CD4-positive, alpha-beta T cell treated with Interferon gamma for 1 hour (primary cell): Measurements from ENCODE around the gene PPP1R3E.
"Not testable (repeated sequence)": the region's sequence is repeated elsewhere in the genome, so short reads cannot be mapped to it uniquely, and the experiment has no call there.

Experiments used
- DNase-seq: peaks from one replicate; pipeline ENCODE4 v3.0.0-alpha.2; 2020

Gene PPP1R3E, protein sequence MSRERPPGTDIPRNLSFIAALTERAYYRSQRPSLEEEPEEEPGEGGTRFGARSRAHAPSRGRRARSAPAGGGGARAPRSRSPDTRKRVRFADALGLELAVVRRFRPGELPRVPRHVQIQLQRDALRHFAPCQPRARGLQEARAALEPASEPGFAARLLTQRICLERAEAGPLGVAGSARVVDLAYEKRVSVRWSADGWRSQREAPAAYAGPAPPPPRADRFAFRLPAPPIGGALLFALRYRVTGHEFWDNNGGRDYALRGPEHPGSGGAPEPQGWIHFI

DNA sequence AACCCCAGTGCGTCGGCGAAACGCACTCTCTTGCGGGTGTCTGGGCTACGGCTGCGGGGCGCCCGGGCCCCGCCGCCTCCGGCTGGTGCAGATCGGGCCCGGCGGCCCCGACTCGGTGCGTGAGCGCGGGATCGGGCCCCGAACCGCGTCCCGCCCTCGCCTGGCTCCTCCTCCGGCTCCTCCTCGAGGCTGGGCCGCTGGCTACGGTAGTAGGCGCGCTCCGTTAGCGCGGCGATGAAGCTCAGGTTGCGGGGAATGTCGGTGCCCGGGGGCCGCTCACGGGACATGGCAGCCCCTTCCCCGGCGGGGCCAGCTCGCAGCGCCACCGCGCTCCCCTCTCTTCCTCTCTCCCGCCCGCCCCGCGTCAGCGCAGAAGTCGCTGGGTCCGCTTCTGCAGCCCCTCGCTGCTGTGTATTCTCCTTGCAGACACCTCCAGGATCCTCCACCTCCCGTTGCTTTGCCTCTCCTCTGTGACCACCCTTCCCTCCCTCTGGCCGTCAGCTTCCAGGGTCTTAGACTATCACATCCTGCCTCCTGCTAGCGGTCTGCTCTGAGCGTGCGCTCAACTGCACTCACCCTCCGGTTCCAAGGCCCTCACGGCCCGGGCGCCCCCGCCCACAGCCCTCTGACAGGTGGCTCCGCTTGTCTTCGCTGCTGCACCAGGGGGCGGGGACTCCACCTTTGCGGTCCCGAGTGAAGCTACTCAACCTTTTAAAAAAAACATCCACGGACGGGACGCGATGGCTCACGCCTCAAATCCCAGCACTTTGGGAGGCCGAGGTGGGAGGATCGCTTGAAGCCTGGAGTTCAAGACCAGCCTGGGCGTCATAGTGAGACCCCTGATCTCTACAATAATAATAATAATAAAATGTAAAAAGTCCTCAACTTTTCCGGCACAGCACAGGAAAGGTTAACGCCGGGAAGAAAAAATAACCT is at the start of gene PPP1R3E:
Gene PPP1R3E, minus strand, starts transcription at position 570 of the 936 bp plus-strand sequence. Its CDS starts 283 bp downstream, at position 287.
- peak; percentile 87 for DNase-seq

DNA sequence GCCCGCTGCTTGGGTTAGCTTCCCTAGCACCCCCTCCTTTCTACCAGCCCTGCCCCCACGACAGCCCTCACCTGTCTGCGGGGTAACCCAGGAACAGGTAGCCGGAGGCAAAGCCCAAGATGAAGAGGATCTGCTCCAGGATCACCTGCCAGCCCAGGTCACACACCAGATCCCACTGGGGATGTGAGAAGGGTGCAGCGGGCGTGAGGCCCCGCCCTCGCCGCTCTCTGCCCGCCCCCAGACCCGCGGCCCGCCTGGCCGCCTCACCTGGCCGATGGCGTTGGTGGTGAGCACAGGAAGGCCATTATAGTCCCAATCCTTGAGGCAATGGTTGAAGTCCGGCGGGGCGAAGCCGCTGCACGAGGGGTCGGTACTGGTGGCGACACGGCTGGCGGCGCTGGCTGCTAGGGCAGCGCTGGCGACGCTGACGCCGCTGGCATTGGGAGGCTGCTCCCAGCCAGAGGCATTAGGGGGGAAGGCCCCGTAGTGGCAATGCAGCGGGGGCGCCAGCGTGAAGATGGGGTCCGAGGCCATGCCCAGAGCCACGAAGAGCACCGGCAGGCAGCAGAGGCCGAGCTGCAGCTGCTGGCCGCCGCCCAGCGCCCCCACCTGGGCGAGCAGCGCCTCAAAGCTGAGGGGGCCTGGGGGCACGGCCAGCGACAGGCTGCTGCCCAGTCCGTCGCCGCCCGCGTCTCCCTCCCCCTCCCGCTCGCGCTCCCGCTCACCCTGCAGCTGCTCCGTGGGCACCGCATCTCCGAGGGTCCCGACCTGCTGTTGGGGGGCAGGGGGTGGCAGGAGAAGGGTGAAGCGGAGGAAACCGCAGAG is 49.2 kb upstream of the PPP1R3E start:
- DNase-seq, result no peak

DNA sequence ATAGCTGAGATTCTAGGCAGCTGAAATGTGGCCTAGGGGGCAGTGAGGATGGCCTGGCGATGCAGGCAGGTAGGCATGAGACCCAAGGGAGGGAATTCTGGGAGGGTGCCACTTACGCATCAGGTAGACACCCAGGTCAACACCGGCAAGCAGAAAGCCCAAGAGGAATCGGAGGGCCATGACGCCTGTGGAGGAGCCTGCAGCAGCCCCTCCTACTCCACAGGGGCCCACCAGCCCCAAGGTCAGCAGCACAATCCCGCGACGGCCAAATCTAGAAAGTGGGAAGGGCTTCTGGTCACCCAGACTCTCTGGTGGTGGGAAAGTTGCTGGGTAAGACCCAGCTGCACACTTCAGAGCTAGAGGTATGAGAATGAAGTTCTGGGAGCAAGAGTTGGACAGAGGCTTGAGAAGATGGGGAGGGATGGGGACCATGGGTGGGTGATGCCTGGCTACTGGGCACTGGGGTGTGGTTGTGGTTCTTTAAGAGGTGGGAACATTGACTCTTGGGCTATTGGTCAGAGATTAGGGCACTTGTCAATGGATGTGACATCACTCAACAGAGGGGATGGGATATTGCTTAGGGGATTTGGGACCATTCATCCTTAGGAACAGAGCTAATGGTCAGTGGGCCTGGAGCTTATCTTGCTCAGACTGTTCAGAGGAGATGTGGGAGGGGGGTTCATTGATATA is 46.6 kb upstream of the PPP1R3E start:
- no peak for DNase-seq

GRCh38 chr14:23348297-23348655 is 45.6 kb upstream of the PPP1R3E start:
- DNase-seq, result no peak

- no peak for DNase-seq
Measured at GRCh38 chr14:23347406-23348296, 45.0 kb upstream of the PPP1R3E start.

DNA sequence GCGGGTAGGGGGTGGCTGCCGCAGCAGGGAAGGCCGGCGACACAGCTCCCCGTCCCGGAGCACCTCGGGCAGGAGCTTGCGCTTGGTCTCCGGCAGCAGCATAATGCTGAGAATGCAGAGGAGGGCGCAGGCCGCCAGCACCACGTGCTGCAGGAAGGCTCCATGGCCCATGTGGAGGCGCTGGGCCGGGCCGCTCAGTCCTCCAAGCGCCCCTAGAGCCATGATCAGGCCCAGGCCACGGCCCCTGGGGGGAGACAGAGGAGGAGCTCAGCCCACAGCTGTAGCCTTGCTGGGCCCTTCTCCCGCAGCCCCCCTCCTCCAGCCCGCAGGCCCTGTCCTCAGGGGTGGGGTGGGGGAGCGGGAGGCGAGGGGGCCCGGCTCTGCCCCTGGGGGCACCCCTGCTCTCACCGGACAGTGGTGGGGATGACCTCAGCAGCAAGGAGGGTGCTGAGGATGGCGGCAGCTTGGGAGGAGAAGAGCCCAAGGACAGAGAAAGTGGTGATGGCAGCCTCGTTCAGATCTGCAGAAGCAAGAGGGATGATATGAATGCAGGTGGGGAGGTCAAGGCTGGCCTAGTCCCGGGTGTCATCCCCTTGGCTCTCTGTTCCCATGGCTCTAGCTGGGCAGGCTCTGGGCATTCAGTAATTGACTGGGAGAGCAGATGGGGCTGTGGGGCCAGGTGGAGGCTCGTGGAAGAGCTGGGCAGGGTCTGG is 44.2 kb upstream of the PPP1R3E start:
- no peak for DNase-seq

- no peak for DNase-seq
Measured at GRCh38 chr14:23345987-23346692, 43.5 kb upstream of the PPP1R3E start.

DNA sequence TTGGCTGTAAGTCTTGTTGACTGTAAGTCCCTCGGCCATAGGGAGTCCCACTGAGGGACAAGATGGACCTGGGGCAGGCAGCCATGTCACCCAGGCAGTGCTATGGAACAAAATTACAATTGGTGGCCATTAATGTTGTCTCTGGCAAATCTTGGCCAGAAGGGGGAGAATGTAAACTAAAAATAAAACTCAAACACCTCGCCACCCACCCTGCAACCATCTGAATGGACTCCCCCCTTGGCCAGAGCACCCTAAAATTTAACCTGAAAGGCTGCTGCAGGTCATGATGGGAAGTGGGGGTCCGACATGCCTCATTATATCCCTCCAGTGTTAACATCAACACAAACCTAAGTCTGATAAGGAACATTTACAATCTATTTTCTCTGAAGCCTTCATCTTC is 41.8 kb upstream of the PPP1R3E start:
- no peak for DNase-seq

DNA sequence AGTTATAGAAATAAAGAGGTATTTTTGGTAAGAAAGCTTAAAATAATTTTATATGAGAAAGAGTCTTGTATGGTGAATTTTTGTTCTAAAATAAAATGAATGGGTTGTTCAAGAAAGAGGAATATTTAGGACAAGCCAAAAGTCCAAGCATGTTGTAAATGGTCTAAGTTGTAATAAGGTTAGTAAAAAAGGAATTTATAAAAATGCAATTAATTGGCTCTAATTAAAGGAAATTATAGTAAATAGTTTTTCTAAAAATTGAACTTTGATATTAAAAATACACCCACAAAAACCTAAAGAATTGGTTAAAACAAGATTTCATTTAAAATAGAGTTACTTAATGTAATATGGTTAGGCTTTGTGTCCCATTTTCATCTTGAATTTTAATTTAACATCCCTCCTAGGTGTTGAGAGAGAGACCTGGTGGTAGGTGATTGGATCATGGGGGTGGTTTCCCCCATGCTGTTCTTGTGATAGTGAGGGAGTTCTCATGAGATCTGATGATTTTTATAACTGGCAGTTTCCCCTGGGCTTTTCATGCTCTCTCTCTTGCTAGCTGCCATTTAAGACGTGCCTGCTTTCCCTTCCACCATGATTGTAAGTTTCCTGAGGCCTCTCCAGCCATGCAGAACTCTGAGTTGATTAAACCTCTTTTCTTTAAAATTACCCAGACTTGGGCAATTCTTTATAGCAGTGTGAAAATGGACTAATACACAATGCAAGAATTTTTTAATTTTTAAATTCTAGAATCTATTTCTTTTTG is 37.0 kb upstream of the PPP1R3E start:
- DNase-seq, result no peak

DNA sequence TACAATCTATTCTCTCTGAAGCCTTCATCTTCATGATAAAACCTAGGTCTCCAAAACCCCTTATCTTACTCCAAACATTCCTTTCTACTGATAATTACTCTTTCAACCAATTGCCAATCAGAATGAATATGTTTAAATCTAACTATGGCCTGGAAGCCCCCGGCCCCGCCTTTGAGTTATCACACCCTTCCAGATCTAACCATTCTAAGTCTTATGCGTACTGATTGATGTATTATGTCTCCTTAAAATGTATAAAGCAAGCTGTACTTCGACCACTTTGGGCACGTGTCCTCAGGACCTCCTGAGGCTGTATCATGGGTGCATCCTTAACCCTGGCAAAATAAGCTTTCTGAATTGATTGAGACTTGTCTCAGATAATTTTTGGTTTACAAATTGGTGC is 33.0 kb upstream of the PPP1R3E start:
- DNase-seq, result no peak

DNA sequence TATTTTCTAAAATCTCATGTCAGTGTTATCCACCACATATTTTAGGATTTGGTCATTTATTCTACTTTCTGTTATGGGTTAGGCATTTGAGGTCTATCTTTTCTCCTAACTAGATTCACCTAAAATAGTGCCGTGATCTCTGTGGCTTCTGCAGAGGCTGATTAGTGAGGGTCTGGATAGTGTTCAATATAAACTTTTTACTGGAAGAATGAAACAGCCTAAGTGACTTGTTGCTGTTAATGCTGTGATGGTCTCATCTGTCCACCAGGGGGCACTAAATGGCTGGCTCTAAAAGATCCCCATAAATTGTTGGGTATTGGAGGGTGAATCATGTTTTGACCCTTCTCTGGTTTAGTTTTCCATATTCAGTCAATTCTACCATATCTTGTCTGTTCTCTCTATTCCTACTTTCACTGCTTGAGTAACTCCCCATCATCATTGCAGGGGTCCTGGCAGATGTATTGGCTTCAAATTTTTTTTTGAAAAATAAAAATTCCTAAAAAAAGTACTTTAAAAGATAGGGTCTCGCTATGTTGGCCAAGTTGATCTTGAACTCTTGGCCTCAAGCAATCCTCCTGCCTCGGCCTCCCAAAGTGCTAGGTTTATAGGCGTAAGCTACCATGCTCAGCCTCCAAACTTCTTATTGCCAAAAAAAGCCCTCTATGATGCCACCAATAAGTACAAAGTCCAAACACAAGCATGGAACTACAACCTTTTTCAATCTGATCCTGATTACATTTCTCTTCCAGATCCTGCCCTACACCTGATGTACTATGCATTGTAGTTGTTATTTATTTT is 25.5 kb upstream of the PPP1R3E start:
- DNase-seq, result peak; percentile 57

DNA sequence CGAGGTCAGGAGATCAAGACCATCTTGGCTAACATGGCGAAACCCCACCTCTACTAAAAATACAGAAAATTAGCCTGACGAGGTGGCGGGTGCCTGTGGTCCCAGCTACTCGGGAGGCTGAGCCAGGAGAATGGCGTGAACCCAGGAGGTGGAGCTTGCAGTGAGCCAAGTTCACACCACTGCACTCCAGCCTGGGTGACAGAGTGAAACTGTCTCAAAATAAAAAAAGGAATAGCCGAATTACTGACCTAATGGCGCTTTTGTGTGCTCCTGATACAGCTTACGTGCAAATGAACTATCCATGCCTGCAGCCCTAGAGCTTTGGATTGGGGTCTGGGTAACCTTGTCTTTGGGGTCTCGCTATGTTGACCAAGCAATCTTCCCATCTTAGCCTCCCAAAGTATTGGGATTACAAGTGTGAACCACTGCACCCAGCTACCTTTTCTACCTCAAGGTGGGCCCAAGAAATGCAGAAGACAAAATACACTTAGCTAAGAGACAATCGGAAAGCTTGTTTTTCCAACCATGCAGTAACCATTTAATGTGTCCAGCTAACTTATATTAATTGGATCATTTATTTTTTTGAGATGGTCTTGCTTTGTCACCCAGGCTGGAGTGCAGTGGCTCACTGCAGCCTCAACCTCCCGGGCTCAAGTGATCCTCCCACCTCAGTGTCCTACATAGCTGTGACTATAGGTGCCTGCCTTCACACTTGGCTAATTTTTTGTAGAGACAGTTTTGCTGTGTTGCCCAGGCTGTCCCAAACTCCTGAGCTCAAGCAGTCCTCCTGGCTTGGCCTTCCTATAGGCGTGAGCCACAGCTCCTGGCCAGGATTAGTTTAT is 24.1 kb upstream of the PPP1R3E start:
- no peak for DNase-seq

DNA sequence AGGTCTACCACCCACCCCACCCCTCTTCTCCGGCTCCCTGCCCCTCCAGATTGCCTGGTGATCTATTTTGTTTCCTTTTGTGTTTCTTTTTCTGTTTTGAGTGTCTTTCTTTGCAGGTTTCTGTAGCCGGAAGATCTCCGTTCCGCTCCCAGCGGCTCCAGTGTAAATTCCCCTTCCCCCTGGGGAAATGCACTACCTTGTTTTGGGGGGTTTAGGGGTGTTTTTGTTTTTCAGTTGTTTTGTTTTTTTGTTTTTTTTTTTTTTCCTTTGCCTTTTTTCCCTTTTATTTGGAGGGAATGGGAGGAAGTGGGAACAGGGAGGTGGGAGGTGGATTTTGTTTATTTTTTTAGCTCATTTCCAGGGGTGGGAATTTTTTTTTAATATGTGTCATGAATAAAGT is 23.1 kb upstream of the PPP1R3E start:
- DNase-seq, result not testable (repeated sequence)

GRCh38 chr14:23324993-23325392 is 22.3 kb upstream of the PPP1R3E start:
- DNase-seq, result no peak

DNA sequence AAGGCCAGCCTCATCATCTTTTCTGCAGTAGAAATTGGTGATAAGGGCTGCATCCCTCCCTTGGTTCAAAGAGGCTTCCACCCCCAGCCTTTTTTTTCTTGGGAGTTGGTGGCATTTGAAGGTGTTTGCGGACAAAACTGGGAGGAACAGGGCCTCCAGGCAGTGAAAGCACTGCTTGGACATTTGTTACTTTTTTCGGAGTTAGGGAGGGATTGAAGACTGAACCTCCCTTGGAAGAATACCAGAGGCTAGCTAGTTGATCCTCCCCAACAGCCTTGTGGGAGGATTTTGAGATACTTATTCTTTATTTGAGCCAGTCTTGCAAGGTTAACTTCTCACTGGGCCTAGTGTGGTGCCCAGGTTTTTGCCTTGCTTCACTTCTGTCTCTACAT is 21.8 kb upstream of the PPP1R3E start:
- DNase-seq, result no peak

DNA sequence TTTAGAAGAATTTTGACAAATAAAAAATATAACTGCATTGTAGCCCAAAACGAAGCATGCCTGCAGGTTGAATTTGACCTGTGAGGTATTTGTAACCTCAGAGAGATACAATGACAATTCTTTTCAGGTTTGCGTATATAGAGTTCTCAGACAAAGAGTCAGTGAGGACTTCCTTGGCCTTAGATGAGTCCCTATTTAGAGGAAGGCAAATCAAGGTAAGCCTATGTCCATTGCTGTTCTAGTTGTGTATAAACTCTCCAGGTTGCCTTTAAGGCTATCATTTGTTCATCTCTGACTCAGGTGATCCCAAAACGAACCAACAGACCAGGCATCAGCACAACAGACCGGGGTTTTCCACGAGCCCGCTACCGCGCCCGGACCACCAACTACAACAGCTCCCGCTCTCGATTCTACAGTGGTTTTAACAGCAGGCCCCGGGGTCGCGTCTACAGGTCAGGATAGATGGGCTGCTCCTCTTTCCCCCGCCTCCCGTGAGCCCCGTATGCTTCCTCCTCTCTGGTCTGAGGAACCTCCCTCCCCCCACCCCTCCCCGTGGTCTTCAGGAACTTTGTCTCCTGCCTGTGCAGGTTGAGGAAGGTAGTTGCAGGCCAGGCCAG is 21.3 kb upstream of the PPP1R3E start:
- DNase-seq, result no peak
